Measurements from ENCODE around the gene DOK5. TPM values are rescaled to one million over a fixed set of nuclear protein-coding genes. Genes with fewer than 3 reads are reported as not detected.

The DOK5 gene
- total RNA-seq, 2 experiments from 2014 or later: not detected

DNA sequence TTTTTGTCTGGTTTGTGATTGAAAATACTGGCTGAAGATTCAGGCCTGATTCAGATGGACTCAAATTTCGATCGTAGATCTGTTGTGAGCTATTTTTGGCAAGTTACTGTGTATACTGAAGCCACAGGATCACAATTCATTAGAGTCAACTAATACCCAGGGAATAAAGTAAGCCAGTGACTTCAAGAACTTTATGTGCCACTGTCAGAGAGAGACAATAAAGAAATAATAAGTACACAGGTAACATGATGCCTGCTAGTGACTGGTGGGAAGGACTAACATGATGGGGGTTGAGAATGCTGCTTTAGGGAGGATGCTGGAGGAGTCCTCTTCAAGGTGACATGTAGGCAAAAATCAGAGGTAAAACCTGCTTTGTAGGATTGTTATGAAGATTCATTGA, 215.9 kb downstream of the DOK5 start:
- TF ChIP-seq EZH2phosphoT487 (IDR thresholded peaks at IDR 0.05; ENCODE audit: borderline replicate concordance, low read depth, low read length) (no peak), CTCF (conservative IDR thresholded peaks at IDR 0.05; ENCODE audit: low read length) (no peak)
- H2AFZ ChIP-seq (ENCODE audit: low read length): no peak overlapping the region
- BruUV-seq (replicated peaks): no TSS peak
- DNase-seq (ENCODE audit: low spot score): no peak
- CTCF ChIA-PET (ENCODE audit: unreplicated experiment): no interaction called here
- intact Hi-C loops (cut with micrococcal nuclease; ENCODE audit: unreplicated experiment): no loop called here
- H3K4me2 ChIP-seq (ENCODE audit: low read length): no peak overlapping the region
- no peaks in the 10 kb centered on the region for H3K4me1 ChIP-seq (ENCODE audit: insufficient read depth, low read length, poor library complexity, severe bottlenecking)
- H3K79me2 ChIP-seq (ENCODE audit: insufficient read depth, low read depth, low read length): no peaks in the 10 kb centered on the region
- no peak overlapping the region for H3K4me3 ChIP-seq (ENCODE audit: low read depth, low read length, poor library complexity, severe bottlenecking)
- H4K20me1 ChIP-seq (ENCODE audit: insufficient read depth, low read length): no peaks in the 10 kb centered on the region
- no peaks in the 10 kb centered on the region for H3K36me3 ChIP-seq (ENCODE audit: insufficient read depth, low read length)
- no peaks in the 10 kb centered on the region for H3K9me2 ChIP-seq (ENCODE audit: insufficient read depth, low read length)
- H3K9me3 ChIP-seq (ENCODE audit: low read length): no peaks in the 10 kb centered on the region
- POLR2A ChIA-PET: no interaction called here
- no peak overlapping the region for H3K27ac ChIP-seq (ENCODE audit: low read depth, low read length, poor library complexity, severe bottlenecking)

DNA sequence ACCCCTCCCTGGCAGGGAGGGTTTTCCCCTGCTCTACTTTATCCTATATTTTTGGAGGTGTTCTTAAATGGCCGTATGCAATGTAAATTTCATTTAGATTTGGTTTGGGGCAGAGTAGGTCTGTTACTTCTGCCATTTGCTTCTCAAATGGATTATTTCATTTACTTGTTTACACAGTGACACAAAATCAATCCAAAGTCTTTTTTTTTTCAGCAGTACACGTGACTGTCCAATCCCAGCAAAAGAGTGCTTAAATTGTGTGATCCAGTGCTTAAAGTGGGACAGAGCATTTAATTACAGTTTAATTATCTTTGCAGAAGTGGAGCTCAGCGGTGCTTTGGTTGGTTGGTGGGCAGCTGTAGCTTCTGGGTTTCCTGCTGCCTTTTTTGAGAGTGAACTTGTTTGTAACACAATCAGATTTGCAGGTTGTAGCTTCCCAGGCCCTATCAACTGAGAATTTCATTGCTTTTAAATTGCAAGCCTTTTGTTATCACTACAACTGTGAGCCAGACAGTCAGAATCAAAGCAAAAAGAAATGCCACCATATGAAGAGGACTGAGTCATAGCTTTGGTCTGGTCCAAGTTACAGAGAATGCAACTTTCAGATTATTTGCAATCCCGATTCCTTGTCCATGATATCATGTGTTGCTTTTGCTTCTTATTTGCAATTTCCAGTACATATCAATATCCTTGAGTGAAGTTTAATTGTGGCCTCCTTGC, 216.9 kb downstream of the DOK5 start:
- TF ChIP-seq EZH2phosphoT487 (IDR thresholded peaks at IDR 0.05; ENCODE audit: borderline replicate concordance, low read depth, low read length): no peak
- TF ChIP-seq CTCF (conservative IDR thresholded peaks at IDR 0.05; ENCODE audit: low read length): no peak
- Histone ChIP-seq H2AFZ (ENCODE audit: low read length) (no peak overlapping the region), H4K20me1 (ENCODE audit: insufficient read depth, low read length) (no peaks in the 10 kb centered on the region), H3K36me3 (ENCODE audit: insufficient read depth, low read length) (no peaks in the 10 kb centered on the region), H3K79me2 (ENCODE audit: insufficient read depth, low read depth, low read length) (no peaks in the 10 kb centered on the region), H3K9me3 (ENCODE audit: low read length) (no peaks in the 10 kb centered on the region), H3K9me2 (ENCODE audit: insufficient read depth, low read length) (no peaks in the 10 kb centered on the region), H3K27ac (ENCODE audit: low read depth, low read length, poor library complexity, severe bottlenecking) (no peak overlapping the region), H3K4me2 (ENCODE audit: low read length) (no peak overlapping the region), H3K4me1 (ENCODE audit: insufficient read depth, low read length, poor library complexity, severe bottlenecking) (no peaks in the 10 kb centered on the region), H3K4me3 (ENCODE audit: low read depth, low read length, poor library complexity, severe bottlenecking) (no peak overlapping the region)
- no peak for DNase-seq (ENCODE audit: low spot score)
- ChIA-PET POLR2A (no interaction called here), CTCF (ENCODE audit: unreplicated experiment) (no interaction called here)
- no TSS peak for BruUV-seq (replicated peaks)
- intact Hi-C loops (cut with micrococcal nuclease; ENCODE audit: unreplicated experiment): no loop called here

DNA sequence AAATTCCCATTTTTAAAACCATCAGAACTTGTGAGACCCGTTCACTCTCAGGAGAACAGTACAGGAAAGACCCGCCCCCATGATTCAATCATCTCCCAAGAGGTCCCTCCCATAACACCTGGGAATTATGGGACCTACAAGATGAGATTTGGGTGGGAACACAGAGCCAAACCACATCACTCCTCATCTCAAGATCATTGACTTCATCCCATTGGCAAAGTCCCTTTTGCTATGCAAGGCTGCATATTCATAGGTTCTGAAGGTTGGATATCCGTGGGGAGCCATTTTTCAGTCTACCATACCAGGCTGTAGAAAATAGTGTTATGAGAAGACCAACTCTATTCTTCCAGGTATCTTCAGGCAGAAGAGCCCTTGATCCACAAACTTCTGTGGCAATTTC, 219.1 kb downstream of the DOK5 start:
- no TSS peak for BruUV-seq (replicated peaks)
- H2AFZ ChIP-seq (ENCODE audit: low read length): no peak overlapping the region
- H3K4me3 ChIP-seq (ENCODE audit: low read depth, low read length, poor library complexity, severe bottlenecking): no peak overlapping the region
- no peaks in the 10 kb centered on the region for H3K79me2 ChIP-seq (ENCODE audit: insufficient read depth, low read depth, low read length)
- no peaks in the 10 kb centered on the region for H4K20me1 ChIP-seq (ENCODE audit: insufficient read depth, low read length)
- no peak for TF ChIP-seq EZH2phosphoT487 (IDR thresholded peaks at IDR 0.05; ENCODE audit: borderline replicate concordance, low read depth, low read length)
- TF ChIP-seq CTCF (conservative IDR thresholded peaks at IDR 0.05; ENCODE audit: low read length): no peak
- CTCF ChIA-PET (ENCODE audit: unreplicated experiment): no interaction called here
- no peak overlapping the region for H3K27ac ChIP-seq (ENCODE audit: low read depth, low read length, poor library complexity, severe bottlenecking)
- H3K9me3 ChIP-seq (ENCODE audit: low read length): no peaks in the 10 kb centered on the region
- no peak for DNase-seq (ENCODE audit: low spot score)
- POLR2A ChIA-PET: no interaction called here
- H3K36me3 ChIP-seq (ENCODE audit: insufficient read depth, low read length): no peaks in the 10 kb centered on the region
- H3K9me2 ChIP-seq (ENCODE audit: insufficient read depth, low read length): no peaks in the 10 kb centered on the region
- intact Hi-C loops (cut with micrococcal nuclease; ENCODE audit: unreplicated experiment): no loop called here
- H3K4me2 ChIP-seq (ENCODE audit: low read length): no peak overlapping the region
- no peaks in the 10 kb centered on the region for H3K4me1 ChIP-seq (ENCODE audit: insufficient read depth, low read length, poor library complexity, severe bottlenecking)

All from OCI-LY7 (cell line).